Measurements from ENCODE around the gene ZNF549.
A peak's percentile ranks its signal among the peaks of the same experiment; 100 is the strongest.
"Not testable (repeated sequence)": the region's sequence is repeated elsewhere in the genome, so short reads cannot be mapped to it uniquely, and the experiment has no call there.

Gene ZNF549

DNA sequence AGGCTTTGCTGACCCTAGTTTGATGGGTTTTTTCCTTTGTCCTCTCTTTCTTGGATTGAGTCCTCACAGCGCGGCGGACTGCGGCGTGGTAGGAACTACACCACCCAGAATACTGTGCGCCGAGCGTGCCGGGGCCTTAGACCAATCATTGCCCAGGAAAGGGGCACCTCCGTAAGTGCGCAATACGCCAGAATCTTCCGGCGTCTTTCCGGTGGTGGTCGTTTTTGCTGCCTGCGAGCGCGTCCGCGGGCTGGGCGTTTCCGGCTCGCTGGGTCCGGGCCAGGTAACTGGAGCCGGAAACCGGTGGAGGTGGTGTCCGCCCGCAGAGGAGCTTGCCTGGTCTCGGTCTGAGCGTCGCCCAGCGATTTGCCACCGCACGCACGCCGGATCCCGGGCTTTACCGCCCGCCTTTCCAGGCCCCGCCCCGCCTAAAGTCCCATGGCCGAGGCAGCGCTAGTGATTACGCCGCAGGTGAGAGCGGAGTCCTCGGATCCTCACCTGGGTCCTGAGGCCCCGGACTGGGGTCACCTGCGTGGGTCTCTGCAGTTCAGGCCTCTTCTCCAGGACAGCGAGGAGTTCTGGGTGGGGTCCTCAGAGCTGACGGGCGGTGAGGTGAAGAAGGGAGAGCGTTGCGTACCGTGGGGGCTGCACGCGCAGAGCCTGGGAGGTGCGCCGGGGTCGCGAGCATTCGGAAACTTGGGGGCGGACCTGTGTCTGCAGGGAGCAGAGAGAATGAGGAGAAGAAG lies at the start of gene ZNF549:
Gene ZNF549 (plus strand): TSS at position 221 of the 746 bp plus-strand sequence. CDS start 218 bp downstream, at position 439.
- Histone ChIP-seq H3K36me3 (ENCODE audit: control insufficient read depth, insufficient read depth, low read length) (peaks cover 20% of the 10 kb centered on the region), H3K4me3 (ENCODE audit: low read depth, low read length) (peak within 1 kb of the TSS; percentile 93), H3K4me1 (ENCODE audit: control insufficient read depth, insufficient read depth, low read length) (no peaks in the 10 kb centered on the region), H3K27ac (ENCODE audit: low read depth, low read length) (peak within 1 kb of the TSS; percentile 65), H3K9me3 (ENCODE audit: control insufficient read depth, insufficient read depth, low read depth, low read length) (peaks cover 30% of the 10 kb centered on the region), H3K9ac (ENCODE audit: low read length) (peak within 1 kb of the TSS; percentile 88), H3K27me3 (ENCODE audit: control insufficient read depth, insufficient read depth, low read length) (no peaks in the 10 kb centered on the region)

DNA sequence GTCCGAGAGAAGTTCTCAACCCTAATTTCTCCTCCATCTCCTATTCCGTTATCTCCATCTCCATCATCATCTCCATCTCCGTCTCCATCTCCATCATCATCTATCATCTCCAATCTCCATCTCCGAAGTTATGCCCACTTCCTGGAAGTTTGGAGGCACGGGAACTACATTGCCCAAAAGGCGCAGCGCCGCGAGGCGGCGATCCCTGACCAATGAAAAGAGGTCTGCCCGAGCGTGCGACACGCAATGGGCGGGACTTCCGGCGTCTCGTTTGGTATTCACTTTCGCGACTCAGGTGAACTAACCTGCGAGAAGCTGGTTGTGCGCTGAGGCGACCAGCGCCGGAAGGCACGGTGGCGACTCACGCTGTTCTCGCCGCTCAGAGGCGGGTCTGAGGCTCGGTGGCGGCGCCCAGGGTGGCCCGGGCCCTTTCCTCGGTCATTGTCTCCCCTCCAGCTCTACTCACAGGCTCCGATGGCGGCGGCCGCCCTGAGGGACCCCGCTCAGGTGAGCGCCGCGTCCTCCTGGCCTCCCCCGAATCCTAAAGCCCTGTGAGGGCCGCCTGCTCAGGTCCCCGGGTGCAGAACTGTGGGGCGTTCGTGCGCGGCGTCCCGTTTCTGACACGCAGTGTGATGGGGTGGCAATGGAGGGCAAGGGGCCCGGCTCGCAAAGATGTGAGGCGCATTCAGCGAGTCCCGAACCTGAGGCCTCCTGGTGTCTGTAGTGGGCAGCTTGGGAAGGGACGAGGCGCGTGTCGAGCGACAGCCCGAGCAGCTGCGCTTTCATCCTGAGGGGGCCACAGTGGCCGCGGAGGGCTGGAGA lies 39.5 kb upstream of the ZNF549 start, which contains the start of gene ZNF419:
Gene ZNF419 (plus strand): TSS at position 274 of the 822 bp plus-strand sequence. CDS start 201 bp downstream, at position 475.
- H3K27ac ChIP-seq (ENCODE audit: low read depth, low read length) = not testable (repeated sequence)

DNA sequence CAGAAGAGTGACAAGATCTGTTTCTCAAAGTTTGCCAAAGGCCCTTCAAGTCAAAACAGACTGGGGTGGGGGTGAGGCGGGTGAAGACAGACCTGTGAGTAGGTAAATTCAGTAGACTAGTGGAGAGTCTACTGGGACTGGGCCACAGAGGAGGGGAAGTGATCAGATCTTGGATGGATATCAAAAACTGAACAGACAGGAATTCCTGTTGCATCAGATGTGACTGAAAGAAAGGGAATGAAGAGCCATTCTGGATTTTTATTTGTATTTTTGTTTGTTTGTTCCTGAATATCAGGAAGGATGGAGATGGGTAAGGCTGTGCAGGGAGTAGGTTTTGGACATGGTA lies 38.9 kb upstream of the ZNF549 start:
- H3K27ac ChIP-seq (ENCODE audit: low read depth, low read length); H3K9ac ChIP-seq (ENCODE audit: low read length); H3K4me1 ChIP-seq (ENCODE audit: control insufficient read depth, insufficient read depth, low read length); H3K27me3 ChIP-seq (ENCODE audit: control insufficient read depth, insufficient read depth, low read length): not testable (repeated sequence)
- Histone ChIP-seq H3K4me3 (ENCODE audit: low read depth, low read length) (peak overlapping the region; percentile 46), H3K9me3 (ENCODE audit: control insufficient read depth, insufficient read depth, low read depth, low read length) (peaks cover 11% of the 10 kb centered on the region), H3K36me3 (ENCODE audit: control insufficient read depth, insufficient read depth, low read length) (peaks cover 28% of the 10 kb centered on the region)

More for the DNA sequence above, 39.5 kb upstream of the ZNF549 start, which contains the start of gene ZNF419:
- not testable (repeated sequence) for H3K4me1 ChIP-seq (ENCODE audit: control insufficient read depth, insufficient read depth, low read length); H3K27me3 ChIP-seq (ENCODE audit: control insufficient read depth, insufficient read depth, low read length)
- H3K36me3 ChIP-seq (ENCODE audit: control insufficient read depth, insufficient read depth, low read length) = peaks cover 22% of the 10 kb centered on the region
- peaks cover 11% of the 10 kb centered on the region for H3K9me3 ChIP-seq (ENCODE audit: control insufficient read depth, insufficient read depth, low read depth, low read length)
- H3K9ac ChIP-seq (ENCODE audit: low read length) = peak within 1 kb of the TSS; percentile 72
- H3K4me3 ChIP-seq (ENCODE audit: low read depth, low read length) = peak within 1 kb of the TSS; percentile 76

DNA sequence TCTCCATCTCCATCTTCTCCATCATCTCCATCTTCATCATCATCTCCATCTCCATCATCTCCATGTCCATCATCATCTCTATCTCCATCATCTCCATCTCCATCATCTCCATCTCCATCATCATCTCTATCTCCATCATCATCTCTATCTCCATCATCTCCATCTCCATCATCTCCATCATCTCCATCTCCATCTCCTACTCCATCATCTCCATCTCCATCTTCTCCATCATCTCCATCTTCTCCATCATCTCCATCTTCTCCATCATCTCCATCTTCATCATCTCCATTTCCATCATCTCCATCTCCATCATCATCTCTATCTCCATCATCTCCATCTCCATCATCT lies 27.9 kb upstream of the ZNF549 start:
- not testable (repeated sequence) for H3K9me3 ChIP-seq (ENCODE audit: control insufficient read depth, insufficient read depth, low read depth, low read length); H3K4me1 ChIP-seq (ENCODE audit: control insufficient read depth, insufficient read depth, low read length); H3K27ac ChIP-seq (ENCODE audit: low read depth, low read length); H3K27me3 ChIP-seq (ENCODE audit: control insufficient read depth, insufficient read depth, low read length); H3K9ac ChIP-seq (ENCODE audit: low read length)
- peak overlapping the region; percentile 82; the same call in 1 of the 2 replicates for H3K4me3 ChIP-seq (ENCODE audit: low read depth, low read length)
- H3K36me3 ChIP-seq (ENCODE audit: control insufficient read depth, insufficient read depth, low read length) = peaks cover 15% of the 10 kb centered on the region

DNA sequence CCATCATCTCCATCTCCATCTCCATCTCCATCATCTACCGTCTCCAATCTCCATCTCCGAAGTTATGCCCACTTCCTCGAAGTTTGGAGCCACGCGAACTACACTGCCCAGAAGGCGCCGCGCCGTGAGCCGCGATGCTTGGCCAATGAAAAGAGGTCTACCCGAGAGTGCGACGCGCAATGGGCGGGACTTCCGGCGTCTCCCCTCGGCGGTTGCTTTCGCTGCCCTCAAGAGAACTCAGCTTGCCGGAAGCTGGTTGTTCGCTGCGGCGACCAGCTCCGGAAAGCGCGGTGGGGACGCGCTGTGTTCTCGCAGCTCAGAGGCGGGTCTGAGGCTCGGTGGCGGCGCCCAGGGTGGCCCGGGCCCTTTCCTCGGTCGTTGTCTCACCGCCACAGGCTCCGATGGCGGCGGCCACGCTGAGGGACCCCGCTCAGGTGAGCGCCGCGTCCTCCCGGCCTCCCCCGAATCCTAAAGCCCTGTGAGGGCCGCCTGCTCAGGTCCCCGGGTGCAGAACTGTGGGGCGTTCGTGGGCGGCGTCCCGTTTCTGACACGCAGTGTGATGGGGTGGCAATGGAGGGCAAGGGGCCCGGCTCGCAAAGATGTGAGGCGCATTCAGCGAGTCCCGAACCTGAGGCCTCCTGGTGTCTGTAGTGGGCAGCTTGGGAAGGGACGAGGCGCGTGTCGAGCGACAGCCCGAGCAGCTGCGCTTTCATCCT lies 27.3 kb upstream of the ZNF549 start, which contains the start of gene ZNF773:
Gene ZNF773 (plus strand): TSS at position 259 of the 716 bp plus-strand sequence. CDS start 143 bp downstream, at position 402.
- peak within 1 kb of the TSS; percentile 89 for H3K9ac ChIP-seq (ENCODE audit: low read length)
- not testable (repeated sequence) for H3K27ac ChIP-seq (ENCODE audit: low read depth, low read length); H3K27me3 ChIP-seq (ENCODE audit: control insufficient read depth, insufficient read depth, low read length); H3K9me3 ChIP-seq (ENCODE audit: control insufficient read depth, insufficient read depth, low read depth, low read length); H3K4me1 ChIP-seq (ENCODE audit: control insufficient read depth, insufficient read depth, low read length)
- peak within 1 kb of the TSS; percentile 82 for H3K4me3 ChIP-seq (ENCODE audit: low read depth, low read length)
- peaks cover 18% of the 10 kb centered on the region for H3K36me3 ChIP-seq (ENCODE audit: control insufficient read depth, insufficient read depth, low read length)

DNA sequence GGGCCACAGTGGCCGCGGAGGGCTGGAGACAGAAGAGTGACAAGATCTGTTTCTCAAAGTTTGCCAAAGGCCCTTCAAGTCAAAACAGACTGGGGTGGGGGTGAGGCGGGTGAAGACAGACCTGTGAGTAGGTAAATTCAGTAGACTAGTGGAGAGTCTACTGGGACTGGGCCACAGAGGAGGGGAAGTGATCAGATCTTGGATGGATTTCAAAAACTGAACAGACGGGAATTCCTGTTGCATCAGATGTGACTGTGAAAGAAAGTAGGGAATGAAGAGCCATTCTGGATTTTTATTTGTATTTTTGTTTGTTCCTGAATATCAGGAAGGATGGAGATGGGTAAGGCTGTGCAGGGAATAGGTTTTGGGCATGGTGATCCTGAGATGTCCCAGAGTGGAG lies 26.8 kb upstream of the ZNF549 start:
- peak overlapping the region; percentile 51 for H3K4me3 ChIP-seq (ENCODE audit: low read depth, low read length)
- peaks cover 21% of the 10 kb centered on the region for H3K36me3 ChIP-seq (ENCODE audit: control insufficient read depth, insufficient read depth, low read length)
- not testable (repeated sequence) for H3K9me3 ChIP-seq (ENCODE audit: control insufficient read depth, insufficient read depth, low read depth, low read length); H3K4me1 ChIP-seq (ENCODE audit: control insufficient read depth, insufficient read depth, low read length); H3K27ac ChIP-seq (ENCODE audit: low read depth, low read length); H3K27me3 ChIP-seq (ENCODE audit: control insufficient read depth, insufficient read depth, low read length); H3K9ac ChIP-seq (ENCODE audit: low read length)

DNA sequence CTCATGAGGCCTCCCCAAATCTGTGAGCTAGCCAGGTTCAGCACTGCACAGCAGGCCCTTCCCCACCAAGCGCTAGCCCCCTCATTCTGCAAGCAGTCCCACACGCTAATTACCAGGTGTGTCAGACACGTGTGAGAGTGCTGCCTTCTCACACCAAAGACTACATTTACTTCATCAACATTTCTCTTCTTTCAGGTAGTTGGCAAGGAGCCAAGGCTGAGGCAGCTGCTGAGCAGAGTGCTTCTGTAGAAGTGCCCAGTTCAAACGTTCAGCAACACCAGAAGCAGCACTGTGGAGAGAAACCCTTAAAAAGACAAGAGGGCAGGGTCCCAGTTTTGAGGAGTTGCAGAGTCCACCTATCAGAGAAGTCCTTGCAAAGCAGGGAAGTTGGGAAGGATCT lies 21.0 kb upstream of the ZNF549 start:
- no peak overlapping the region for H3K4me3 ChIP-seq (ENCODE audit: low read depth, low read length)
- H3K36me3 ChIP-seq (ENCODE audit: control insufficient read depth, insufficient read depth, low read length) = peaks cover 52% of the 10 kb centered on the region
- H3K9me3 ChIP-seq (ENCODE audit: control insufficient read depth, insufficient read depth, low read depth, low read length) = peaks cover 23% of the 10 kb centered on the region; the same call in 1 of the 2 replicates
- no peak overlapping the region for H3K27ac ChIP-seq (ENCODE audit: low read depth, low read length)
- H3K4me1 ChIP-seq (ENCODE audit: control insufficient read depth, insufficient read depth, low read length) = no peaks in the 10 kb centered on the region
- no peaks in the 10 kb centered on the region for H3K27me3 ChIP-seq (ENCODE audit: control insufficient read depth, insufficient read depth, low read length)
- H3K9ac ChIP-seq (ENCODE audit: low read length) = no peak overlapping the region

DNA sequence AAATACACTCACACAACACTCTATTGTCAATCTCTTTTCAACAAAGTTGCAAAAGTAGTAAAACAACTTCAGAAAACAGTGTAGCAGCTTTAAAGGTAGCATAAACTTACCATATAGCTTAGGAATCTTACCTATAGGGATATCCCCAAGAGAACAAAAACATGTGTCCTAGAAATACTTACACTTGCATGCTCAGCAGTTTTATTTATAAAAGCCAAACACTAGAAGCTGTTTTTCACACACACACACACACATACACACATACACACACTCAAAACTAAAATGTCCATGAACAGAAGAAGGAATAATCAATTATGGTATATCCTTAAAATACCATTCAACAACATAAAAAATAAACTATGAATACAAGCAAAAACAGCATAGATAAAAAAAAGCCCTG lies 15.7 kb upstream of the ZNF549 start:
- no peaks in the 10 kb centered on the region for H3K27me3 ChIP-seq (ENCODE audit: control insufficient read depth, insufficient read depth, low read length)
- H3K9ac ChIP-seq (ENCODE audit: low read length) = no peak overlapping the region
- peaks cover 60% of the 10 kb centered on the region for H3K9me3 ChIP-seq (ENCODE audit: control insufficient read depth, insufficient read depth, low read depth, low read length)
- no peak overlapping the region for H3K4me3 ChIP-seq (ENCODE audit: low read depth, low read length)
- no peak overlapping the region for H3K27ac ChIP-seq (ENCODE audit: low read depth, low read length)
- H3K36me3 ChIP-seq (ENCODE audit: control insufficient read depth, insufficient read depth, low read length) = peaks cover 20% of the 10 kb centered on the region
- H3K4me1 ChIP-seq (ENCODE audit: control insufficient read depth, insufficient read depth, low read length) = no peaks in the 10 kb centered on the region

DNA sequence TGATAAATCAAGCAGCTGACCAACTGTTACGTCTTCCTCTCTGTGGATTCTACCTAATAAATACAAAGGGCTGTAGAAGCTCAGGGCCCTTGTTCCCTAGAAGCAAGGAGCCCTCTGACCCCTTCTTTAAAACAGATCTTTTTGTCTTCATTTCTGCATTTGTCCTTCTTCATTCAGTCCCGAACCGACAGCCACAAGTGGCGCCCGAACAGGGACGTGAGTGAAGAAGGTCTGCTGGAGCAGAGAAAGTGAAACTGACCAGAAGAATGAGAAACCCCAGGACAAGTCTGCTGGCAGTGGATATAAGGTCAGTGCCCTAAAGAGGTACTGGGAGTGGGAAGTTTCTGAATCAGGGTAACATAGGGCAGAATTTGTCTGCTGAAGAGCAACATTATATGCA lies 14.3 kb upstream of the ZNF549 start:
- Histone ChIP-seq H3K4me3 (ENCODE audit: low read depth, low read length) (no peak overlapping the region), H3K36me3 (ENCODE audit: control insufficient read depth, insufficient read depth, low read length) (peaks cover 7% of the 10 kb centered on the region; the same call in 1 of the 2 replicates), H3K9ac (ENCODE audit: low read length) (no peak overlapping the region), H3K4me1 (ENCODE audit: control insufficient read depth, insufficient read depth, low read length) (no peaks in the 10 kb centered on the region), H3K9me3 (ENCODE audit: control insufficient read depth, insufficient read depth, low read depth, low read length) (peaks cover 60% of the 10 kb centered on the region), H3K27ac (ENCODE audit: low read depth, low read length) (no peak overlapping the region), H3K27me3 (ENCODE audit: control insufficient read depth, insufficient read depth, low read length) (no peaks in the 10 kb centered on the region)

DNA sequence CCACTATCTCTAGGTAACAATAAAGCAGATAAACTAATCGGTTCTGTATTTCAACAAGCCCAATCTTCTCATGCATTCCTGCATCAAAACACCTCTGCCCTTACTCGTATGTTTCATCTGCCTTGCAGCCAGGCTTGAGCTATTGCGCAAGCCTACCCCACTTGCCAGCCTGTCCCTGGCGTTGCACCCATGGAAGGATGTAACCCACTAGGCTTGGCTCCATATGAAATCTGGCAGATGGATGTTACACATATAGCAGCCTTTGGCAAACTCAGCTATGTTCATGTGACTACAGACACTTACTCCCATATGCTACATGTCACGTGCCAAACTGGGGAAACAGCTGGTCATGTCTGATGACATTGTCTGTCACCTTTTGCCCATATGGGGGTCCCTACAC lies 11.9 kb upstream of the ZNF549 start:
- Histone ChIP-seq H3K4me1 (ENCODE audit: control insufficient read depth, insufficient read depth, low read length) (no peaks in the 10 kb centered on the region), H3K4me3 (ENCODE audit: low read depth, low read length) (no peak overlapping the region), H3K27me3 (ENCODE audit: control insufficient read depth, insufficient read depth, low read length) (no peaks in the 10 kb centered on the region), H3K36me3 (ENCODE audit: control insufficient read depth, insufficient read depth, low read length) (no peaks in the 10 kb centered on the region; the same call in 1 of the 2 replicates), H3K9me3 (ENCODE audit: control insufficient read depth, insufficient read depth, low read depth, low read length) (peaks cover 60% of the 10 kb centered on the region), H3K9ac (ENCODE audit: low read length) (no peak overlapping the region), H3K27ac (ENCODE audit: low read depth, low read length) (no peak overlapping the region)

Data from HUES6 (cell line).